ENCODE data around the gene B4GALT2.

Gene B4GALT2

DNA sequence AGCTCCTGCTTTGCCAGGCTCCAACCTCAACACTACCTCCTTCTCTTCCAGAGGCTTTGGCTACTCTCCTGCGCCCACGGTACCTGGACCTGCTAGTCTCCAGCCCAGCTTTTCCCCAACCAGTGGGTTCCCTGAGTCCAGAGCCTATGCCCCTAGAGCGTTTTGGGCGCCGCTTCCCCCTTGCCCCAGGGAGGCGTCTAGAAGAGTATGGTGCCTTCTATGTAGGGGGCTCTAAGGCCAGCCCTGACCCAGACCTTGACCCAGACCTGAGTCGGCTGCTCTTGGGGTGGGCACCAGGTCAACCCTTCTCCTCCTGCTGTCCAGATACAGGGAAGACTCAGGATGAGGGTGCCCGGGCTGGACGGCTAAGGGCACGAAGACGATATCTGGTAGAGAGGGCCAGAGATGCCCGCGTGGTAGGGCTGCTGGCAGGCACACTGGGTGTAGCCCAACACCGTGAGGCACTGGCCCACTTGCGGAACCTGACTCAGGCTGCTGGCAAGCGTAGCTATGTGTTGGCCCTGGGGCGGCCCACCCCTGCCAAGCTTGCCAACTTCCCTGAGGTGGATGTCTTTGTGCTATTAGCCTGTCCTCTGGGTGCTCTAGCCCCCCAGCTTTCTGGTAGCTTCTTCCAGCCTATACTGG is 7.6 kb upstream of the B4GALT2 start:
- TF ChIP-seq CTCF (IDR thresholded peaks at IDR 0.05): no peak
- DNase-seq: no peak
- peaks cover 0 to 36% (median 30%) of the 10 kb centered on the region in 4 donors for H3K4me1 ChIP-seq
- H3K9me3 ChIP-seq: no peaks in the 10 kb centered on the region
- intact Hi-C loops (cut with DNase I; ENCODE audit: low total_unique reads): no loop called here
- no peak overlapping the region for H3K4me3 ChIP-seq
- H3K27me3 ChIP-seq: no peaks in the 10 kb centered on the region
- peaks cover 2 to 31% (median 12%) of the 10 kb centered on the region in 3 donors for H3K36me3 ChIP-seq
- H3K27ac ChIP-seq: no peak overlapping the region

GRCh38 chr1:43973981-43974442 is 5.0 kb upstream of the B4GALT2 start:
- H3K4me1 ChIP-seq: peaks cover 0 to 58% (median 43%) of the 10 kb centered on the region in 4 donors
- no peak for DNase-seq

GRCh38 chr1:43974443-43975248 is 4.4 kb upstream of the B4GALT2 start, which contains the start of gene ATP6V0B:
TSS of gene ATP6V0B (plus strand) at chr1:43974960. CDS start at chr1:43975041, 81 bp downstream.
- peaks cover 0 to 58% (median 45%) of the 10 kb centered on the region in 4 donors for H3K4me1 ChIP-seq
- peak within 1 kb of the TSS; percentile 83 to 94 for H3K27ac ChIP-seq
- peak; percentile 97 for DNase-seq
- H3K4me3 ChIP-seq: peak within 1 kb of the TSS; percentile 94 to 98
- TF ChIP-seq CTCF (IDR thresholded peaks at IDR 0.05): peak; percentile 29 to 49
- peaks cover 12 to 36% (median 15%) of the 10 kb centered on the region in 3 donors for H3K36me3 ChIP-seq
- no peaks in the 10 kb centered on the region for H3K9me3 ChIP-seq
- no peaks in the 10 kb centered on the region for H3K27me3 ChIP-seq
- intact Hi-C loops (cut with DNase I; ENCODE audit: low total_unique reads): loop anchor here (2.0 kb wide), 1 partner anchor 28 kb away; the partner anchor contains the start of gene IPO13

More at GRCh38 chr1:43973981-43974442, 5.0 kb upstream of the B4GALT2 start:
- Histone ChIP-seq H3K9me3 (no peaks in the 10 kb centered on the region), H3K4me3 (peak overlapping the region; percentile 94 to 98), H3K27ac (peak overlapping the region; percentile 83 to 94), H3K36me3 (peaks cover 12 to 36% (median 15%) of the 10 kb centered on the region in 3 donors), H3K27me3 (no peaks in the 10 kb centered on the region)
- intact Hi-C loops (cut with DNase I; ENCODE audit: low total_unique reads): loop anchor here (2.0 kb wide), 1 partner anchor 27 kb away; the partner anchor contains the start of gene IPO13
- no peak for TF ChIP-seq CTCF (IDR thresholded peaks at IDR 0.05)

GRCh38 chr1:43975249-43975961 is 3.6 kb upstream of the B4GALT2 start:
- Histone ChIP-seq H3K27me3 (no peaks in the 10 kb centered on the region), H3K4me3 (peak overlapping the region; percentile 94 to 98), H3K4me1 (peaks cover 0 to 61% (median 50%) of the 10 kb centered on the region in 4 donors), H3K27ac (peak overlapping the region; percentile 83 to 94), H3K9me3 (no peaks in the 10 kb centered on the region), H3K36me3 (peaks cover 12 to 36% (median 15%) of the 10 kb centered on the region in 3 donors)
- intact Hi-C loops (cut with DNase I; ENCODE audit: low total_unique reads): loop anchor here (2.0 kb wide), 1 partner anchor 29 kb away; the partner anchor contains the start of gene IPO13
- no peak for TF ChIP-seq CTCF (IDR thresholded peaks at IDR 0.05)
- DNase-seq: peak; percentile 78 to 82

DNA sequence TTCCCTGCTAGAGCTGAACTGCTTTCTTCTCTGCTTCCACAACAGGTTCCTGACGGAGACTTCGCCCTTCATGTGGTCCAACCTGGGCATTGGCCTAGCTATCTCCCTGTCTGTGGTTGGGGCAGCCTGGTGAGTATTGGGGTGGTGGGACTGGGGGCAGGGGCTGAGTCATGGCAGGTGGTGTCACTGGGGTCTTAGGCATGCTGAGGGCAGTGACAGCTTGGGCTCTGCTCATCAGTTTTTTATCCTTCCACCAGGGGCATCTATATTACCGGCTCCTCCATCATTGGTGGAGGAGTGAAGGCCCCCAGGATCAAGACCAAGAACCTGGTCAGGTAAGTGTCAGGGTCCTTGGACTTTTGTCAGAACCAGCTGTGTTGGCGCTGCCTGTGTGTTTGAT is 3.0 kb upstream of the B4GALT2 start:
- peaks cover 12 to 36% (median 15%) of the 10 kb centered on the region in 3 donors for H3K36me3 ChIP-seq
- peaks cover 0 to 60% (median 48%) of the 10 kb centered on the region in 4 donors for H3K4me1 ChIP-seq
- H3K4me3 ChIP-seq: peak overlapping the region; percentile 94 to 98
- H3K9me3 ChIP-seq: no peaks in the 10 kb centered on the region
- intact Hi-C loops (cut with DNase I; ENCODE audit: low total_unique reads): no loop called here
- H3K27me3 ChIP-seq: no peaks in the 10 kb centered on the region
- no peak for TF ChIP-seq CTCF (IDR thresholded peaks at IDR 0.05)
- DNase-seq: no peak
- peak overlapping the region; percentile 83 to 94 for H3K27ac ChIP-seq
